GM19193 (cell line): ENCODE measurements around the gene TP53TG3D.
"Not testable (repeated sequence)": the region's sequence is repeated elsewhere in the genome, so short reads cannot be mapped to it uniquely, and the experiment has no call there.

Experiments used
- POLR2A ChIP-seq: IDR thresholded peaks from 4 replicates; pipeline ENCODE4 v1.6.1; 2011; ENCODE audit not compliant: insufficient read depth, insufficient read length; ENCODE audit errors: extremely low read depth

TP53TG3D gene, protein sequence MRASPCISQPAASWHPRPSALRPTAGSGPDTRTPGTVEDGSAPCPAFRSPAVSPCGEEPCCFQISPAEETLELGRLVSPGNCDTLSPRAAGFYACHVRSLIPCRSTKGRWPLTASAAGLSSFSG

GRCh38 chr16:32252986-32253385 is at the start of gene TP53TG3D:
Gene TP53TG3D, plus strand, starts transcription at chr16:32253286. Its CDS starts 68 bp downstream, at chr16:32253354.
- TF ChIP-seq POLR2A = not testable (repeated sequence)
